NCI-H1417 treated with DMSO at 0.1 percent for 48 hours (cell line): ENCODE measurements around the gene SPSB1.

ENCODE experiments used
- DNase-seq: peaks from one replicate; lab custom pipeline; 2025; lab: John Stamatoyannopoulos, UW

SPSB1 gene

DNA sequence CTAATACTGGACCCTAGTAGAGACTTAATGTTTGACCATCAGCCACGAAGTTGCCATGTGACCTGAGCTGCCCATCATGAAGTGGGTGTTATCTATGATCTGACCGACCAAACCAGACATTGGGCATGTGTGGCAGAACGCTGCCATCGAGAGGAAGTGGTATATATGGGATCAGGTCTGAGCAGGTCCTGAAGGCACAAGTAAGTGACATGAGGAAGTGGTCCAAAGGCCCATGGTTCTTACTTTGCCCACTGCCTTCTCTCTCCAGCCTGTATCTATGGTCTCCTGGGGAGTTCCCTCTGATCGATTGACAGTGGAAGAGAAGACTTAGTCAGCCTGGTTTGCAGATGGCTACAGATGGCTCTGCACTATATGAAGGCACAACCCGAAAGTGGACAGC is 7.9 kb downstream of the SPSB1 start:
- no peak for DNase-seq

- DNase-seq = no peak
These were observed 10.2 kb downstream of the SPSB1 start for GRCh38 chr1:9302745-9303524.

- DNase-seq = no peak
These were observed 11.2 kb downstream of the SPSB1 start for GRCh38 chr1:9303916-9304315.

- no peak for DNase-seq
These were observed 12.5 kb downstream of the SPSB1 start for GRCh38 chr1:9305216-9305615.

- no peak for DNase-seq
These were observed 13.3 kb downstream of the SPSB1 start for GRCh38 chr1:9306006-9306405.

GRCh38 chr1:9307303-9307702 is 14.6 kb downstream of the SPSB1 start:
- no peak for DNase-seq

DNA sequence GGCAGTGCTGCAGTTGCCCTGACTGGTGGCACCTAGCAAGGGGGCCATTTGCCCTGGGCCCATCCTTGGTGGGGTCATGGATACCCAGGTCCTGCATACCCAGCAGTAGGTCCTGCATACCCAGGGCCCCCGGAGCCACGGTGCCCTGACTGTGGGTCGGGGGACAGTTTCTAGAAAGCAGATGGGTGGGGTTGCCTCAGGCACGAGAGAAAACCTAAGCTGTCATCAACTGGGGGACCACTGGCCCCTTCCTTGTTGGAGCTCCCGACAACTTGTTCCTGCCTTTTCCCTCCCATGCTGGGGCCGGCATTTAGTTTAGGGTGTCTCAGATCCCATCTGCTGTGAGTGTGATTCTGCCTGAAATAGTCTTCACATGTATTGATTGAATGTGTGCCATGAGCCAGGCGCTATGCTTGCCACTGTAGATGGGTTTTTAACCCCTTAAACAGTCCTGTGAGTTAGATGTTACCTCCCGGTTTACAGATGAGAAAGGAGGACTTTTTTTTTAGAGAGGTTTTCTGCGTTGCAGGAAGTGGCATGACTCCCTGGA is 15.6 kb downstream of the SPSB1 start:
- DNase-seq = no peak

DNA sequence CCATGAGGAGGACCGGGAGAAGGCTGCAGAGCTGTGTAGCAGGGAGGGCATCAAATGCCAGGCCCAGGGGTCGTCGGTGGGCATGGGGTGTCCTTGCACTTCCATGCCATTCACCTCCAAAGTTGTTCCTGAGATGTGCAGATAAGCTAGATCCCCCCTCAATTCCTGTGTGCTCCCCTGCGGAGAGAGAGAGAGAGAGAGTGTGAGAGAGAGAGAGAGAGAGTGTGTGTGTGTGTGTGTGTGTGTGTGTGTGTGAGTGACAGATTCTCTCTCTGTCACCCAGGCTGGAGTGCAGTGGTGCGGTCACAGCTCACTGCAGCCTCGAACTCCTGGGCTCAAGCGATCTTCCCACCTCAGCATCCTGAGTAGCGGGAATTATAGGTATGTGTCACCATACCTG is 16.4 kb downstream of the SPSB1 start:
- no peak for DNase-seq

DNA sequence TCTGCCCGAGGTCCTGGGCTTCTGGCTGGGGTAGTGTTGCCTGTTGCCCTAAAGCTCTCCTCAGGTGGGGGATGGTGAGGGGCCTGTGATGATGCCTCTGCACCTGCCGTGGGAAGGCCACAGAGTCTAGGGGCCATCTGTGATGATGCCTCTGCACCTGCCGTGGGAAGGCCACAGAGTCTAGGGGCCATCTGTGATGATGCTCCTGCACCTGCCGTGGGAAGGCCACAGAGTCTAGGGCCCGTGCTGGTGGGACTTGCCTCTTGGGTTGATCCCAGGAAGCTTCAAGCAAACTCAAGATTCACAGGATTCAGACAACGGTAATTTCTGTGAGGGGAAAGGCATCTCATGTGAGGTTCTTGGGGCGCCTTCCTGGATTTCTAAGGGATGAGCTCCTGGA is 17.3 kb downstream of the SPSB1 start:
- DNase-seq = no peak

DNA sequence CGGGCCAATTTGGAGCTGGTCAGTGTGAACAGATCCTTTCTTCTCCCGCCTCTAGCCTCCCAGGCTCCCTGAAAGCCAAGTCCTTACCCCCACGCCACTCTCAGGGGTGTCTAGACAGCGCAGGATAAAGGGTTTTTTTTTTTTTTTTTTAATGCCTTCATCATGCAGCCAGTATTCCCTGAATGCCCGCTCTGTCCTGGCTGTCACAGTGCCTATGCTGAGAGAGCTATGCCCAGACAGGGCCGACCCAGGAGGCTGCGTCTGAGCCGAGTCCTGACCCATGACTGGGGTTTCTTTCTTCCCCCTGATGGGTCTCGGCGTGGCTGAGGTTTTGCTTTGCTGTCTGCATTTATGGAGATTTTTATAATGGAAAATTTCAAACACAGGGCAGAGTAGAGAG is 18.3 kb downstream of the SPSB1 start:
- DNase-seq = no peak

- DNase-seq = no peak
These were observed 18.8 kb downstream of the SPSB1 start for GRCh38 chr1:9311479-9311878.

DNA sequence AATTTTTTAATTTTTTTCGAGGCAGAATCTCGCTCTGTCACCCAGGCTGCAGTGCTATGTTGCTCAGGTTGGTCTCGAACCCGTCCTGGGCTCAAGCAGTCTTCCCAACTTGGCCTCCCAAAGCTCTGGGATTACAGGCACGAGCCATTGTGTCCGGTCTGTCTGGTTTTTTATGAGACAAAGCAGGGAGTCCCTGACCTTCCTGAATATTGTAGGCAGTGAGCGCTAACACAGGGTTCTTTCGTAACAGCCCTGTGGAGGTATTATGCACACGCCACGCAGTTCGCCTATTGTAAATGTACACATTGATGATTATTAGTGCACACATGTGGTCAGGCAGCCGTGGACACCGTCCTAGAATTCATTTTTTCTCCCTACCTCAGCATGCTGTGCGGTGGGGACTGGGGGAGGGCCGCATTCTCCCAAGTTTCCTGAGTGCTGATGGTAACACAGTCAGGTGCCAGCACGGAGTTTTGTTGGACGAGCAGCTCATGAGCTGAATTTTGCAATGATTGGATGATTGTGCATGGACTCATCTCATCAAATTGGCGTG is 19.6 kb downstream of the SPSB1 start:
- no peak for DNase-seq

DNA sequence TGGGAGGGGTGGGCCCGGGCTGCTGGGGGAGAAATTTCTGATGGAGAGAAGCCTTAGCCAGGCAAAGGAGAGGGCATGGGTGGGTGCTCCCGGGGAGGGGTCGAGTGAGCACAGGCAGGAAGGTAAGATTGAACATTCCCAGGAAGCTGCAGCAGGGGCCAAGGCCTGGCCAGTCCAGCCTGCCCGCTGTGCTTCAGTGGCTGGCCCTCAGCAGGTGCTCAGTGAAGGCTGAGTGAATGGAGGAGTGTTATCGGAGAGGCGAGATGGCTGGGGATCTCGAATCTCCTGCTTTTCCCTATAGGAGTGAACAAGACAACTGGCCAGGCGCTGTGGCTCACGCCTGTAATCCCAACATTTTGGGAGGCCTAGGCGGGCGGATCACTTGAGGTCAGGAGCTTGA is 20.9 kb downstream of the SPSB1 start:
- DNase-seq = no peak

GRCh38 chr1:9314111-9314510 is 21.4 kb downstream of the SPSB1 start:
- no peak for DNase-seq

DNA sequence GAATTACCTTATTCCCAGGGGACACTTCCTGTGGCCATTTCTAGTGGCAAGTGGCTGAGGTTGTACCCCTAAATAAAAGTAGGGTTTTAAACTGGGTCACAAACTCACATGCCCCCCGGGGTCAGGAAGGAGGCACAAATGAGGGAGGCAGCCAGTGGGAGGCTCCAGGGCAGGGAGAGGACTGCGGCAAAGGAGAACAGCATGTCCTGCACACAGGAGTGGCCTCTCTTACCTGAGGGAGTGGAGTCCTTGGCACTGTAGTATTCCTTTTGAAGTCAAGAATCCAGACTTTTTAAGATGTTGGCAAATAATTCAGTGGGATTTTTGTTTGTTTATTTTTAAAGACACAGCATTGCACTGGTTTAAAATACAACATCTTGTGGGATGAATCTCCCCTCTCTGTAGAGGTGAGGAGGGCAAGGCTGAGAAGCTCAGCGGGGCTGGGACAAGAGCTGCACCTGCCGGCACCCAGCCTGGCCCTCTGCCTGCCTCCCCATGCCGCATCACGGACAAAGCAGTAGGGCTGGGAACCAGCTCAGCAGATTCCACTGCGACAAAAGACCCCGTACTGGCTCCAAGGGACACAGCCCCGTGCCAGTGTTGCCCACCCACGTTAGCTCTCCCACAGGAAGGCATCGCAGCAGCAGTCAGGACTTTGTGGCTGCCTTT is 22.2 kb downstream of the SPSB1 start:
- DNase-seq = no peak

GRCh38 chr1:9315411-9316079 is 22.9 kb downstream of the SPSB1 start:
- no peak for DNase-seq

DNA sequence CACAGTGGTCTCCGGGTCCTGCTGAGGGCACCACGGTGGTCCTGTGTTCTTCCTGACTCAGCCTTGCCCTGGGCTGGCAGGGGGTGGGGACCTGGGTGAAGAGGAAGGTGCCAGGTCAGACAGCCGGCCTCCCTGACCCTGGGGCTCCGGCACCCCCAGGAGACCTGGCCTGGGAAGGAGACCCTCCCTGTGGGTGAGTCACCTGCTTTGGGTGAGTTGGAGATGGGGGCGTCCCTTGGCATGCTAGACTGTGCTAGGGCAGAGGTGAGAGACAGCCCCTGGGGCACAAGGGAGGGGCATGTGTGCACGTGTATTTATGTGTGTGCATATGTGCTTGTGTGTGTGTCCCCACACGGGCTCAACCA is 23.4 kb downstream of the SPSB1 start:
- DNase-seq = no peak

DNA sequence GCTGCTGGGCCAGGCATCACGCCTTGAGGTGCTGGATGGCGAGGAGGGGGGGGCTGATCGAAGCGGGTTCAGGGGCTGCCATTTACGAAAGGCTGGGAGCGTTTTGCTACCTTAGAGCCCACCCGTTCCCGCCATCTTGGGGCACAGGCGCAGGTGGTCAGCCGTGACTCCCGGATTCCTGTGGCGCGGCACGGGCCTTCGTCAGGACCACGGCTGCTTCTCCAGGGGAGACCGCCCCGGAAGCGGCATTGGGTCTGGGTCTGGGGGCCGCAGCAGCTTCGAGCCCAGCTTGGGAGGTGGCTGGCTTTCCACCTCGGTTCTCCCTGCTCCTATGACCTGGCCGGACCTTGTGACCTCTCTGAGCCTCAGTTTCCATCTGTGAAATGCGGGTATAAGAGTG is 23.8 kb downstream of the SPSB1 start:
- no peak for DNase-seq

GRCh38 chr1:9317072-9317471 is 24.4 kb downstream of the SPSB1 start:
- DNase-seq = no peak

- DNase-seq = no peak
These were observed 25.1 kb downstream of the SPSB1 start for GRCh38 chr1:9317591-9318417.

- no peak for DNase-seq
These were observed 26.6 kb downstream of the SPSB1 start for GRCh38 chr1:9319208-9319788.
